Heart left ventricle (tissue), 16 donors: ENCODE results near the gene FAM217A. TPM values are rescaled to one million over a fixed set of nuclear protein-coding genes. Genes with fewer than 3 reads are reported as not detected.

Source experiments
- ATAC-seq, 4 donors: fragments of 200-7000 bp; cut with Tn5 transposase; one replicate each; pipeline ENCODE4 v1.9.1; 2020 to 2022; ENCODE audit warnings: moderate library complexity in 4 of 4, mild to moderate bottlenecking in 3 of 4, moderate number of reproducible peaks in 1 of 4
- DNase-seq, 5 donors: peaks; one replicate each; pipeline ENCODE4 v3.0.0-alpha.2; 2020
- H3K27ac ChIP-seq, 12 donors: fragments of 200-600 bp; sonication (generic) in 4 of 12; one replicate each; pipeline versions ENCODE4 v1.5.0 to v1.8.0; 2016 to 2022; ENCODE audit warnings: mild to moderate bottlenecking in 2 of 12
- H3K27me3 ChIP-seq, 9 donors: fragments of 200-600 bp; sonication (generic) in 2 of 9; one replicate each; pipeline versions ENCODE4 v1.5.1 to v1.8.0; 2016 to 2022; ENCODE audit warnings: mild to moderate bottlenecking in 3 of 9
- H3K36me3 ChIP-seq, 9 donors: fragments of 200-600 bp; sonication (generic) in 2 of 9; one replicate each; pipeline versions ENCODE4 v1.5.0 to v1.8.0; 2018 to 2022; ENCODE audit warnings: mild to moderate bottlenecking in 2 of 9
- H3K4me1 ChIP-seq, 12 donors: fragments of 200-600 bp; sonication (generic) in 4 of 12; one replicate each; pipeline versions ENCODE4 v1.5.0 to v1.8.0; 2016 to 2022; ENCODE audit warnings: mild to moderate bottlenecking in 3 of 12
- H3K4me3 ChIP-seq, 12 donors: fragments of 200-600 bp; sonication (generic) in 4 of 12; one replicate each; pipeline versions ENCODE4 v1.5.0 to v1.8.0; 2017 to 2022; ENCODE audit warnings: mild to moderate bottlenecking in 9 of 12, moderate library complexity in 4 of 12
- H3K9me3 ChIP-seq, 12 donors: fragments of 200-600 bp; sonication (generic) in 4 of 12; one replicate each; pipeline versions ENCODE4 v1.5.0 to v1.8.0; 2016 to 2022; ENCODE audit warnings: mild to moderate bottlenecking in 1 of 12
- CTCF ChIP-seq, 12 donors: fragments of 200-600 bp; sonication (generic) in 4 of 12; IDR thresholded peaks; one replicate each; pipeline versions ENCODE4 v1.5.0 to v1.8.0; 2018 to 2022; ENCODE audit warnings: antibody characterized with exemption in 12 of 12, mild to moderate bottlenecking in 5 of 12
- POLR2A ChIP-seq, 2 donors: fragments of 450-650 bp; IDR thresholded peaks; one replicate each; pipeline ENCODE4 v1.6.1; 2017; ENCODE audit warnings: antibody characterized with exemption in 2 of 2, mild to moderate bottlenecking in 2 of 2, moderate library complexity in 2 of 2
- WGBS, 4 donors: extraction: QIAGEN DNeasy Blood & Tissue Kit in 2 of 4; methylation state at CpG; one replicate each; pipeline versions ENCODE4 v1.1.5 to v1.1.7; 2013 to 2018; 5-methylcytosine and 5-hydroxymethylcytosine counted together
- intact Hi-C, 10 donors: fragments of 100-400 bp; cut with DNase I; formaldehyde crosslinking; loops; one replicate each; pipeline versions ENCODE4 v1.11.1 to v1.14.2; 2022
- polyA plus RNA-seq, 2 donors: library from polyadenylated mRNA; stranded (reverse); fragments of 200-250 nt; gene quantifications; one replicate each; pipeline ENCODE4 v1.2.3, GENCODE V29; 2013
- total RNA-seq, 9 donors: library from RNA; depleted of rRNA in 2 of 9; stranded (reverse); fragments of >200 nt in 2 of 9; fragmentation: NEBNext Ultra II Directional in 3 of 9; extraction: Animal tissue kit (Norgen Biotek cat#: 25700) in 3 of 9; gene quantifications; one replicate each; pipeline versions ENCODE4 v1.1.0 to v1.2.4, GENCODE V29; 2016 to 2023
- donor health status: ischemic (EF 13 %, LVEDD 7.1; RV severe dilation, severe dysfunction).
- donor health status: healthy with polysubstance abuse.
- donor health status: DM: no; HTN: yes; CAD: no.
- donor health status: DM: no; HTN: no; CAD: no.
- donor health status: ischemic (EF 25% LVEDD 6.9; RV normal size, moderate dysfunction).
- donor health status: ischemic (EF 25% LVEDD 5.7; RV mildly dilated, moderate dysfunction).
- donor health status: healthy.
- donor health status: DM: yes; HTN: yes; CAD: no.
- donor health status: ischemic (EF 35%, LVEDD 5.7; RV mildly dilated, moderate dysfunction).
- donor health status: nonischemic (EF 11% LVEDD 7.7; RV severe dilation, severe dysfunction).
- donor health status: DM: yes; HTN: yes; CAD: no.
- donor health status: PGD.
- donor health status: ischemic (EF 29% LVEDD 5.4; RV normal size, mild dysfunction).
- donor health status: nonischemic (EF 23%, LVEDD 6.1; RV moderate dilation, normal function).

Gene FAM217A
- total and polyA plus RNA-seq, 11 donors = not detected

GRCh38 chr6:4069199-4069598 lies 9.7 kb downstream of the FAM217A start:
- Histone ChIP-seq H3K4me3 (no peak overlapping the region), H3K27ac (no peak overlapping the region), H3K27me3 (no peaks in the 10 kb centered on the region), H3K9me3 (no peaks in the 10 kb centered on the region), H3K36me3 (peaks cover 0 to 22% (median 14%) of the 10 kb centered on the region in 9 donors), H3K4me1 (no peaks in the 10 kb centered on the region)
- intact Hi-C loops = loop anchor here in 1 of 10 donors (10.0 kb wide), 1 partner anchor 56 kb away; no protein-coding TSS in a partner anchor
- no peak for ATAC-seq
- TF ChIP-seq CTCF (IDR thresholded peaks at IDR 0.05) (no peak), POLR2A (IDR thresholded peaks at IDR 0.05) (no peak)
- 79 to 85% (median 81%) methylated on average over 6 of the region's 6 CpGs for WGBS, 4 donors
- DNase-seq = no peak

- 90 to 96% (median 94%) methylated on average over 1 of the region's 1 CpG for WGBS, 4 donors
- Histone ChIP-seq H3K4me1 (no peaks in the 10 kb centered on the region), H3K27ac (no peak overlapping the region), H3K9me3 (no peaks in the 10 kb centered on the region), H3K4me3 (no peak overlapping the region), H3K27me3 (no peaks in the 10 kb centered on the region), H3K36me3 (peaks cover 0 to 37% (median 30%) of the 10 kb centered on the region in 9 donors)
- DNase-seq (no peak), ATAC-seq (no peak)
- intact Hi-C loops = loop anchor here in 1 of 10 donors (10.0 kb wide), 1 partner anchor 57 kb away; no protein-coding TSS in a partner anchor
- no peak for TF ChIP-seq CTCF (IDR thresholded peaks at IDR 0.05)
- TF ChIP-seq POLR2A (IDR thresholded peaks at IDR 0.05) = no peak
Observed at GRCh38 chr6:4067673-4068072, 11.3 kb downstream of the FAM217A start.

- WGBS, 4 donors = 73 to 80% (median 80%) methylated on average over 7 of the region's 7 CpGs
Observed at GRCh38 chr6:4066029-4066755, 12.7 kb downstream of the FAM217A start.

More at GRCh38 chr6:4066029-4066755, 12.7 kb downstream of the FAM217A start:
- H3K9me3 ChIP-seq = no peaks in the 10 kb centered on the region
- H3K27me3 ChIP-seq = no peaks in the 10 kb centered on the region
- no peak overlapping the region for H3K4me3 ChIP-seq
- DNase-seq (no peak), ATAC-seq (no peak)
- TF ChIP-seq CTCF (IDR thresholded peaks at IDR 0.05) (no peak), POLR2A (IDR thresholded peaks at IDR 0.05) (no peak)
- no peak overlapping the region for H3K27ac ChIP-seq
- no peaks in the 10 kb centered on the region for H3K4me1 ChIP-seq
- intact Hi-C loops = loop anchor here in 1 of 10 donors (10.0 kb wide), 1 partner anchor 59 kb away; no protein-coding TSS in a partner anchor
- H3K36me3 ChIP-seq = peaks cover 0 to 52% (median 45%) of the 10 kb centered on the region in 9 donors
